Sigmoid colon (tissue), 7 donors: ENCODE data around the gene FRMPD4. TPM values are rescaled to one million over a fixed set of nuclear protein-coding genes. Genes with fewer than 3 reads are reported as not detected.
A peak's percentile ranks its signal among the peaks of the same experiment; 100 is the strongest.

Experiments
- DNase-seq: peaks from one replicate; pipeline ENCODE4 v3.0.0-alpha.2; 2019
- H3K27ac ChIP-seq, 4 donors: fragments of 200-600 bp; sonication (generic); one replicate each; pipeline ENCODE4 v1.5.1; 2016 to 2019; ENCODE audit warnings: mild to moderate bottlenecking in 1 of 4
- H3K27me3 ChIP-seq, 3 donors: fragments of 200-600 bp; sonication (generic); one replicate each; pipeline ENCODE4 v1.5.1; 2019; ENCODE audit warnings: mild to moderate bottlenecking in 1 of 3
- H3K36me3 ChIP-seq, 4 donors: fragments of 200-600 bp; sonication (generic); one replicate each; pipeline ENCODE4 v1.5.1; 2016 to 2019
- H3K4me1 ChIP-seq, 4 donors: fragments of 200-600 bp; sonication (generic); one replicate each; pipeline ENCODE4 v1.5.1; 2017 to 2019
- H3K4me3 ChIP-seq, 4 donors: fragments of 200-600 bp; sonication (generic); one replicate each; pipeline ENCODE4 v1.5.1; 2017 to 2019; ENCODE audit warnings: mild to moderate bottlenecking in 2 of 4, moderate library complexity in 1 of 4
- H3K9me3 ChIP-seq, 4 donors: fragments of 200-600 bp in 3 of 4; sonication (generic) in 3 of 4; one replicate each; pipeline versions ENCODE4 v1.5.1 to v1.6.1; 2013 to 2019
- CTCF ChIP-seq, 4 experiments: fragments of 450-650 bp in 3 of 4; fragments of 200-600 bp in 1 of 4; IDR thresholded peaks; one replicate each; pipeline ENCODE4 v1.5.1; 2016 to 2019; ENCODE audit warnings: antibody characterized with exemption in 4 of 4, mild to moderate bottlenecking in 3 of 4, moderate library complexity in 2 of 4
- EP300 ChIP-seq, 4 donors: sonication (generic); formaldehyde crosslinking; IDR thresholded peaks; one replicate each; pipeline ENCODE4 v1.6.1; 2017; ENCODE audit warnings: antibody characterized with exemption in 4 of 4
- POLR2A ChIP-seq, 2 donors: fragments of 450-650 bp; IDR thresholded peaks; one replicate each; pipeline ENCODE4 v1.6.1; 2016; ENCODE audit warnings: antibody characterized with exemption in 2 of 2, mild to moderate bottlenecking in 2 of 2, moderate library complexity in 2 of 2
- POLR2AphosphoS5 ChIP-seq, 4 donors: sonication (generic); formaldehyde crosslinking; IDR thresholded peaks; one replicate each; pipeline ENCODE4 v1.6.1; 2017; ENCODE audit warnings: antibody characterized with exemption in 4 of 4
- WGBS, 2 donors: extraction: QIAGEN DNeasy Blood & Tissue Kit; methylation state at CpG; one replicate each; pipeline ENCODE4 v1.1.7; 2013; 5-methylcytosine and 5-hydroxymethylcytosine counted together
- intact Hi-C: fragments of 100-400 bp; cut with DNase I; formaldehyde crosslinking; loops from one replicate; pipeline ENCODE4 v1.15.1; 2023
- polyA plus RNA-seq, 3 donors: library from polyadenylated mRNA; stranded (reverse); fragments of 200-250 nt; gene quantifications; one replicate each; pipeline ENCODE4 v1.2.3, GENCODE V29; 2013
- total RNA-seq, 4 donors: library from RNA; depleted of rRNA; stranded (reverse); fragments of >200 nt; gene quantifications; one replicate each; pipeline ENCODE4 v1.1.0, GENCODE V29; 2016
- donor health status: healthy with polysubstance abuse.
- donor health status: Bipolar disorder and iron deficiency.
- donor health status: healthy.

The FRMPD4 gene
- total and polyA plus RNA-seq, 7 donors, result 0.22 to 5.8 (median 2.9) TPM; not detected in 2

GRCh38 chrX:12366440-12366839, 228.2 kb downstream of the FRMPD4 start:
- H3K36me3 ChIP-seq, result no peaks in the 10 kb centered on the region
- no peak overlapping the region for H3K4me3 ChIP-seq
- no peaks in the 10 kb centered on the region for H3K4me1 ChIP-seq
- WGBS, 2 donors, result 68 to 82% methylated on average over 2 of the region's 2 CpGs
- no peak for DNase-seq
- no peak overlapping the region for H3K27ac ChIP-seq
- intact Hi-C loops, result no loop called here
- TF ChIP-seq POLR2A (IDR thresholded peaks at IDR 0.05) (no peak), POLR2AphosphoS5 (IDR thresholded peaks at IDR 0.05) (no peak), EP300 (IDR thresholded peaks at IDR 0.05) (no peak), CTCF (IDR thresholded peaks at IDR 0.05) (no peak)
- no peaks in the 10 kb centered on the region for H3K9me3 ChIP-seq
- H3K27me3 ChIP-seq, result peaks cover 0 to 4% (median 0%) of the 10 kb centered on the region in 3 donors

- TF ChIP-seq EP300 (IDR thresholded peaks at IDR 0.05), result no peak
- no peak for TF ChIP-seq CTCF (IDR thresholded peaks at IDR 0.05)
- TF ChIP-seq POLR2AphosphoS5 (IDR thresholded peaks at IDR 0.05), result no peak
- no peak for TF ChIP-seq POLR2A (IDR thresholded peaks at IDR 0.05)
- 79 to 85% methylated on average over 11 of the region's 11 CpGs for WGBS, 2 donors
- H3K36me3 ChIP-seq, result no peaks in the 10 kb centered on the region
- H3K4me1 ChIP-seq, result no peaks in the 10 kb centered on the region
- H3K27ac ChIP-seq, result no peak overlapping the region
- intact Hi-C loops, result no loop called here
- peaks cover 0 to 4% (median 0%) of the 10 kb centered on the region in 3 donors for H3K27me3 ChIP-seq
- no peak for DNase-seq
- H3K4me3 ChIP-seq, result no peak overlapping the region
- H3K9me3 ChIP-seq, result no peaks in the 10 kb centered on the region
Observed at GRCh38 chrX:12367254-12367653, 229.0 kb downstream of the FRMPD4 start.

- H3K9me3 ChIP-seq, result no peaks in the 10 kb centered on the region
- no peak overlapping the region for H3K4me3 ChIP-seq
- H3K27me3 ChIP-seq, result no peaks in the 10 kb centered on the region
- H3K36me3 ChIP-seq, result no peaks in the 10 kb centered on the region
- H3K4me1 ChIP-seq, result no peaks in the 10 kb centered on the region
- TF ChIP-seq EP300 (IDR thresholded peaks at IDR 0.05) (no peak), POLR2AphosphoS5 (IDR thresholded peaks at IDR 0.05) (peak in 1 of 4 donors; percentile 30), CTCF (IDR thresholded peaks at IDR 0.05) (no peak), POLR2A (IDR thresholded peaks at IDR 0.05) (no peak)
- 59 to 69% methylated on average over 3 of the region's 3 CpGs for WGBS, 2 donors
- intact Hi-C loops, result no loop called here
- no peak for DNase-seq
- H3K27ac ChIP-seq, result peak overlapping the region in 2 of 4 donors; percentile 11 to 31
Observed at GRCh38 chrX:12370497-12370986, 232.3 kb downstream of the FRMPD4 start.

GRCh38 chrX:12372111-12372510, 233.8 kb downstream of the FRMPD4 start:
- H3K27me3 ChIP-seq, result no peaks in the 10 kb centered on the region
- no peaks in the 10 kb centered on the region for H3K36me3 ChIP-seq
- H3K4me3 ChIP-seq, result no peak overlapping the region
- H3K4me1 ChIP-seq, result no peaks in the 10 kb centered on the region
- 68 to 70% methylated on average over 6 of the region's 6 CpGs for WGBS, 2 donors
- TF ChIP-seq POLR2A (IDR thresholded peaks at IDR 0.05), result no peak
- no peak for TF ChIP-seq POLR2AphosphoS5 (IDR thresholded peaks at IDR 0.05)
- TF ChIP-seq CTCF (IDR thresholded peaks at IDR 0.05), result no peak
- no peak for TF ChIP-seq EP300 (IDR thresholded peaks at IDR 0.05)
- no peaks in the 10 kb centered on the region for H3K9me3 ChIP-seq
- H3K27ac ChIP-seq, result no peak overlapping the region
- DNase-seq, result no peak
- intact Hi-C loops, result no loop called here

- no peak for TF ChIP-seq POLR2A (IDR thresholded peaks at IDR 0.05)
- no peak for TF ChIP-seq CTCF (IDR thresholded peaks at IDR 0.05)
- TF ChIP-seq EP300 (IDR thresholded peaks at IDR 0.05), result no peak
- TF ChIP-seq POLR2AphosphoS5 (IDR thresholded peaks at IDR 0.05), result no peak
- intact Hi-C loops, result no loop called here
- Histone ChIP-seq H3K36me3 (no peaks in the 10 kb centered on the region), H3K4me3 (no peak overlapping the region), H3K27me3 (no peaks in the 10 kb centered on the region), H3K4me1 (peaks cover 0 to 4% (median 0%) of the 10 kb centered on the region in 4 donors), H3K9me3 (no peaks in the 10 kb centered on the region), H3K27ac (no peak overlapping the region)
- no peak for DNase-seq
- whole genome bisulfite sequencing, 2 donors, result 82 to 83% methylated on average over 6 of the region's 6 CpGs
Observed at GRCh38 chrX:12374286-12374685, 236.0 kb downstream of the FRMPD4 start.
